DOHH2 (cell line): ENCODE measurements around the gene CUL9.

ENCODE experiments used
- CTCF ChIP-seq: fragments of 200-600 bp; sonication (generic); IDR thresholded peaks from one replicate; pipeline ENCODE4 v1.5.1; 2014; ENCODE audit warnings: antibody characterized with exemption, mild to moderate bottlenecking, low read depth, low read length; ENCODE audit not compliant: poor library complexity, severe bottlenecking
- EZH2phosphoT487 ChIP-seq: fragments of 200-600 bp; sonication (generic); IDR thresholded peaks from 2 replicates; pipeline ENCODE4 v1.6.1; 2017; ENCODE audit warnings: borderline replicate concordance, mild to moderate bottlenecking, antibody characterized with exemption, low read length, moderate library complexity, mixed read lengths

- TF ChIP-seq CTCF (no peak), EZH2phosphoT487 (no peak)
These were observed 53.8 kb downstream of the CUL9 start for GRCh38 chr6:43235841-43236240.
